ENCODE data around the gene KCTD11. TPM values are rescaled to one million over a fixed set of nuclear protein-coding genes. Genes with fewer than 3 reads are reported as not detected.

Gene KCTD11
- polyA plus RNA-seq, 3 donors = 3.4 to 5.6 (median 3.6) TPM

DNA sequence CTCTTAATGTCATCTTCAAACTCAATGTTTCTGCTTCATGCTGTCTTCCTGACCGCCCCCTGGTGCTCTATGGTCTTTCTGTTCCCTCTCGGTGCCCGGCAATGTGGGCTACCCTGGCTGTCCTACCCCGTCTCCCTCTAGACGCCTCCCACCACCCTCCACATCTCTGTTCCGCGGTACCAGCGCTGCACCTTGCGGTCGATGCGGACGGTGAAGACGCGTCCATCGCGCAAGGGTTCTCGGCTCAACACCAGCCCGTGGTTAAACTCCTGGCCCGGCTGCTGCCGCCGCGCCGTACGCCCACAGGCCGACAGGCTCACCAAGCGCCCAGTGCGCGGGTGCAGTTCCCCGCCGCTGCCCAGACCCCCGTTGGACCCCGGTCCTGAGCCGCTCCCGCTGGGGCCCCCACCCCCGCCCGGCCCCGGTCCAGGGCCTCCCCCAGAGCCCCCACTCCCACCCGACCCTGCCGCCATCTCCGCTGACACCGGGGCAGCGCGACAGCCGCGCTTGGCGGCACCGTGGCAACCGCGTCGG is 23.1 kb upstream of the KCTD11 start, which contains the start of gene NEURL4:
TSS of gene NEURL4 (minus strand) at position 496 of the 534 bp plus-strand sequence. CDS start at position 473, 23 bp downstream.
- H3K4me1 ChIP-seq (ENCODE audit: control insufficient read depth in 1 of 2, insufficient read depth in 2 of 2, low read length in 2 of 2) = peaks cover 34 to 39% of the 10 kb centered on the region in 2 donors

DNA sequence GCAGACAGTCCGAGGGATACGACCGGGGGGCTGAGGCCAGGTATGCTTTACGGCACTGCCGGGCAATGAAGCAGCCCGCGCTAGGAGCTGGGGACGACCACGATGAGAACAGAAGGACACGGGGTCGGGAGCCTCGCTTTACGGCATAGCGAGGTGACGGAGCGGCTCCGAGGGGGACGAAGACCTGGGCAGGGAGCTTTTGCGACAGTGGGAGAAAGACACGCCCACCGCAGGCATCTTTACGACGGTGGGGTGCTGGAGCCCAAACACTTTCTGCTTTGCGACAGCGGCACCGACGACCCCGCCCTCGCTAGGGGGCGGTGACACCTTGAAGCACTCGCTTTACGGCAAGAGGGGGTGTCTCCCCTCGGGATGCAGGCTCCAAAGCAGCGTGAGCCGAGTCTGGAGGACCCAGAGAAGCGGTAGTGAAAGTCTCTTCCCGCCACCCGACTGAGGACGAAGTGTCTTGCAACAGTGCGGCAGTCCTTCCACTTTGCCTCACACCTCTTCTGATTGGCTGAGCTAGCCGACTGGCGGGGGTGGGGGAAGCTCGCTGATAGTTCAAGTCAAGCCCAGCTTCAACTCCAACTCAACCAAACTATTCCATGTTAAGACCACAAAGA is 22.5 kb upstream of the KCTD11 start:
- no peaks in the 10 kb centered on the region for H3K9me3 ChIP-seq (replicated peaks in 1 of 2; ENCODE audit: control insufficient read depth in 1 of 2, insufficient read depth in 1 of 2, low read length in 2 of 2)
- TF ChIP-seq, protein P1, sequence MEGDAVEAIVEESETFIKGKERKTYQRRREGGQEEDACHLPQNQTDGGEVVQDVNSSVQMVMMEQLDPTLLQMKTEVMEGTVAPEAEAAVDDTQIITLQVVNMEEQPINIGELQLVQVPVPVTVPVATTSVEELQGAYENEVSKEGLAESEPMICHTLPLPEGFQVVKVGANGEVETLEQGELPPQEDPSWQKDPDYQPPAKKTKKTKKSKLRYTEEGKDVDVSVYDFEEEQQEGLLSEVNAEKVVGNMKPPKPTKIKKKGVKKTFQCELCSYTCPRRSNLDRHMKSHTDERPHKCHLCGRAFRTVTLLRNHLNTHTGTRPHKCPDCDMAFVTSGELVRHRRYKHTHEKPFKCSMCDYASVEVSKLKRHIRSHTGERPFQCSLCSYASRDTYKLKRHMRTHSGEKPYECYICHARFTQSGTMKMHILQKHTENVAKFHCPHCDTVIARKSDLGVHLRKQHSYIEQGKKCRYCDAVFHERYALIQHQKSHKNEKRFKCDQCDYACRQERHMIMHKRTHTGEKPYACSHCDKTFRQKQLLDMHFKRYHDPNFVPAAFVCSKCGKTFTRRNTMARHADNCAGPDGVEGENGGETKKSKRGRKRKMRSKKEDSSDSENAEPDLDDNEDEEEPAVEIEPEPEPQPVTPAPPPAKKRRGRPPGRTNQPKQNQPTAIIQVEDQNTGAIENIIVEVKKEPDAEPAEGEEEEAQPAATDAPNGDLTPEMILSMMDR (IDR thresholded peaks at IDR 0.05) = no peak
- peaks cover 34 to 39% of the 10 kb centered on the region in 2 donors for H3K4me1 ChIP-seq (ENCODE audit: control insufficient read depth in 1 of 2, insufficient read depth in 2 of 2, low read length in 2 of 2)
- peak overlapping the region; percentile 91 to 98 for H3K4me3 Mint-ChIP-seq
- peak overlapping the region; percentile 96 to 100 (median 98) for H3K27ac Mint-ChIP-seq
- H4K20me1 ChIP-seq (ENCODE audit: insufficient read depth, low read length) = peaks cover under 1% of the 10 kb centered on the region
- peaks cover 16 to 25% of the 10 kb centered on the region in 2 donors for H3K36me3 ChIP-seq (replicated peaks in 1 of 2; ENCODE audit: control insufficient read depth in 1 of 2, insufficient read depth in 2 of 2, low read length in 2 of 2)
- intact Hi-C loops (cut with micrococcal nuclease) = loop anchor here in 1 of 2 donors (2.0 to 10.0 kb wide), 3 partner anchors 21 to 245 kb away; partner anchors contain the start of gene CD68
- H3K9me3 Mint-ChIP-seq = no peaks in the 10 kb centered on the region
- WGBS (ENCODE audit: insufficient coverage) = under 1% methylated on average over 37 of the region's 43 CpGs
- H3K79me2 ChIP-seq (ENCODE audit: insufficient read depth, low read length) = peaks cover 18% of the 10 kb centered on the region
- peak overlapping the region; percentile 91 for H2AFZ ChIP-seq (ENCODE audit: insufficient read depth, low read depth, low read length, poor library complexity, severe bottlenecking)
- peak overlapping the region; percentile 80 to 91 (median 81) for H3K4me3 ChIP-seq (replicated peaks in 1 of 3; ENCODE audit: low read depth in 2 of 3, low read length in 3 of 3)
- no peaks in the 10 kb centered on the region for H3K27me3 ChIP-seq (ENCODE audit: control insufficient read depth in 2 of 2, insufficient read depth in 2 of 2, low read length in 2 of 2)
- H3K4me2 ChIP-seq (replicated peaks; ENCODE audit: extremely low read depth, low read length, poor library complexity, severe bottlenecking) = peak overlapping the region; percentile 99
- peaks cover 36% of the 10 kb centered on the region for H3K4me1 Mint-ChIP-seq
- peaks cover 0 to 6% (median 0%) of the 10 kb centered on the region in 3 donors for H3K27me3 Mint-ChIP-seq (ENCODE audit: low read depth in 3 of 3)
- peak overlapping the region; percentile 92 for H3K27ac ChIP-seq (ENCODE audit: low read depth in 1 of 2, low read length in 2 of 2)
- H3K9ac ChIP-seq (ENCODE audit: insufficient read depth, low read length, poor library complexity, severe bottlenecking) = peak overlapping the region; percentile 66
- peaks cover 16 to 26% of the 10 kb centered on the region in 2 donors for H3K36me3 Mint-ChIP-seq
- DNase-seq = peak; percentile 92 to 100 (median 99)

More for the DNA sequence above, 23.1 kb upstream of the KCTD11 start, which contains the start of gene NEURL4:
- no peak for DNase-seq
- TF ChIP-seq, protein P1 (IDR thresholded peaks at IDR 0.05) = no peak
- peaks cover 18% of the 10 kb centered on the region for H3K79me2 ChIP-seq (ENCODE audit: insufficient read depth, low read length)
- peak within 1 kb of the TSS; percentile 91 to 98 for H3K4me3 Mint-ChIP-seq
- H2AFZ ChIP-seq (ENCODE audit: insufficient read depth, low read depth, low read length, poor library complexity, severe bottlenecking) = peak within 1 kb of the TSS; percentile 91
- peak within 1 kb of the TSS; percentile 96 to 100 (median 98) for H3K27ac Mint-ChIP-seq
- H3K36me3 ChIP-seq (replicated peaks in 1 of 2; ENCODE audit: control insufficient read depth in 1 of 2, insufficient read depth in 2 of 2, low read length in 2 of 2) = peaks cover 20 to 29% of the 10 kb centered on the region in 2 donors
- no peaks in the 10 kb centered on the region for H3K27me3 ChIP-seq (ENCODE audit: control insufficient read depth in 2 of 2, insufficient read depth in 2 of 2, low read length in 2 of 2)
- peaks cover 0 to 6% (median 0%) of the 10 kb centered on the region in 3 donors for H3K27me3 Mint-ChIP-seq (ENCODE audit: low read depth in 3 of 3)
- intact Hi-C loops (cut with micrococcal nuclease) = loop anchor here in 1 of 2 donors (2.0 to 10.0 kb wide), 3 partner anchors 20 to 246 kb away; partner anchors contain the start of gene CD68
- peak within 1 kb of the TSS; percentile 80 to 91 (median 81) for H3K4me3 ChIP-seq (replicated peaks in 1 of 3; ENCODE audit: low read depth in 2 of 3, low read length in 3 of 3)
- WGBS (ENCODE audit: insufficient coverage) = 0% methylated on average over 44 of the region's 50 CpGs
- H3K36me3 Mint-ChIP-seq = peaks cover 16 to 32% of the 10 kb centered on the region in 2 donors
- peak within 1 kb of the TSS; percentile 92 for H3K27ac ChIP-seq (ENCODE audit: low read depth in 1 of 2, low read length in 2 of 2)
- H3K9me3 Mint-ChIP-seq = no peaks in the 10 kb centered on the region
- peak within 1 kb of the TSS; percentile 66 for H3K9ac ChIP-seq (ENCODE audit: insufficient read depth, low read length, poor library complexity, severe bottlenecking)
- H3K9me3 ChIP-seq (replicated peaks in 1 of 2; ENCODE audit: control insufficient read depth in 1 of 2, insufficient read depth in 1 of 2, low read length in 2 of 2) = no peaks in the 10 kb centered on the region
- peaks cover 6% of the 10 kb centered on the region for H4K20me1 ChIP-seq (ENCODE audit: insufficient read depth, low read length)
- peak within 1 kb of the TSS; percentile 99 for H3K4me2 ChIP-seq (replicated peaks; ENCODE audit: extremely low read depth, low read length, poor library complexity, severe bottlenecking)
- H3K4me1 Mint-ChIP-seq = peaks cover 36% of the 10 kb centered on the region
